Choroid plexus epithelial cell (primary cell): ENCODE results near the gene ZC3H7B.

Source experiments
- DNase-seq: peaks from one replicate; pipeline ENCODE4 v3.0.0-alpha.2; 2010; ENCODE audit warnings: low read depth
- H3K4me3 ChIP-seq: 2 replicates; pipeline ENCODE4 v1.5.1; 2011; ENCODE audit warnings: low read depth, mild to moderate bottlenecking, control low read depth, low read length, moderate library complexity
- TF ChIP-seq, protein P1 (sequence below): conservative IDR thresholded peaks from 2 replicates; pipeline ENCODE4 v1.5.1; 2011; ENCODE audit warnings: low read depth, mild to moderate bottlenecking, control low read depth, inconsistent platforms, low read length, moderate library complexity

Gene ZC3H7B

DNA sequence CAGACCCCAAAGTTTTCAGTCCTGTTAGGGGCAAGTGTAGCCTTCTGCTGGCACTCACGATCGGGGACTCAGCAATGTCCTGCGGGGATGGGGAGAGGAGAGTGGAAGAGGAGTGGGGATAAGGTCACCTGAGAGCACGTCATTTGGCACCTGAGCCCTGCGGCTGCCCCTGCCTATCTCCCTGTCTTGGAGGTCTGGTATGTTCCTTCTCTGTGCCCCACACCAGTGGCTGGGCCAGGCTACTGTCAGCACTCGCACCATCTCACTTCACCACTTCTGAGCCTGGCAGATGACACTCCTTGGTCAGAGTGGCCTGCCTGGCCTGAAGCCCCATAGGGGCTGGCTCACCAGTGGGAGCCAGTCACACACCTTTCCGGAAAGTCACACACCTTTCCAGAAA is 40.5 kb upstream of the ZC3H7B start:
- DNase-seq = no peak
- TF ChIP-seq, protein P1, sequence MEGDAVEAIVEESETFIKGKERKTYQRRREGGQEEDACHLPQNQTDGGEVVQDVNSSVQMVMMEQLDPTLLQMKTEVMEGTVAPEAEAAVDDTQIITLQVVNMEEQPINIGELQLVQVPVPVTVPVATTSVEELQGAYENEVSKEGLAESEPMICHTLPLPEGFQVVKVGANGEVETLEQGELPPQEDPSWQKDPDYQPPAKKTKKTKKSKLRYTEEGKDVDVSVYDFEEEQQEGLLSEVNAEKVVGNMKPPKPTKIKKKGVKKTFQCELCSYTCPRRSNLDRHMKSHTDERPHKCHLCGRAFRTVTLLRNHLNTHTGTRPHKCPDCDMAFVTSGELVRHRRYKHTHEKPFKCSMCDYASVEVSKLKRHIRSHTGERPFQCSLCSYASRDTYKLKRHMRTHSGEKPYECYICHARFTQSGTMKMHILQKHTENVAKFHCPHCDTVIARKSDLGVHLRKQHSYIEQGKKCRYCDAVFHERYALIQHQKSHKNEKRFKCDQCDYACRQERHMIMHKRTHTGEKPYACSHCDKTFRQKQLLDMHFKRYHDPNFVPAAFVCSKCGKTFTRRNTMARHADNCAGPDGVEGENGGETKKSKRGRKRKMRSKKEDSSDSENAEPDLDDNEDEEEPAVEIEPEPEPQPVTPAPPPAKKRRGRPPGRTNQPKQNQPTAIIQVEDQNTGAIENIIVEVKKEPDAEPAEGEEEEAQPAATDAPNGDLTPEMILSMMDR = no peak

DNA sequence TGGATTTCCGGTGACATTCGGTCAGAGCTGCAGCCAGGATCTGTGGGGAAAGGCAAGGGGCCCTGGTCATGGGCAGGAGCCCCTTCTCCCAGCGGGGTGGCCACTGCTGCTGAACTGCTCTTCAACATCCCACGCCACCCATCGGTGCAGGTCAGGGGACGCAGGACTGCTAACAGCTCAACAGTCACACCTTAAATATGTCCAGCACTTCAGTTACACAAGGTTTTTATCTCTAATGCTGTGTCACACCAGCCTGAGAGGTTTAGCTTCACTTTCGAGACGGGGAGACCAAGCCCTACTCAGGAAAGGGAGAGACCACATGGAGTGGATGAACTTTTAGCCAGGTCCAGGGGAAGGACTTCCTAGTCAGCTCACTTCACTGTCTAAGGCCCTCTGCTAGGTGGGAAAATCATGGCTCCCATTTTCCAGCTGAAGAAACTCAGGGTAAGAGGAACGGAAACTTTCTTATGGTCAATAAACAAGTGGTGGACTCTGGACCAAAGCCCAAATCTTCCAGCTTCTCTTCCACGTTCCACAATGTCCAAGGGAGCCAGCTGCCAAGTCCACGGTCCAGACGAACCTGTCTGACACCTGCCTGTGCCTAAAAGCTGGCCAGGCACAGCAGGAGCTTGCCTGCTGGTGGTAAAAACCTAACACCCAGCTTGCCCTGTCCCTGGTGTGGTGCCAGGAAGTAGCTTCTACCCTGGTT is 39.6 kb upstream of the ZC3H7B start:
- H3K4me3 ChIP-seq = no peak overlapping the region
- DNase-seq = peak; percentile 35
- TF ChIP-seq, protein P1 = no peak

More for the DNA sequence above, 40.5 kb upstream of the ZC3H7B start:
- no peak overlapping the region for H3K4me3 ChIP-seq

DNA sequence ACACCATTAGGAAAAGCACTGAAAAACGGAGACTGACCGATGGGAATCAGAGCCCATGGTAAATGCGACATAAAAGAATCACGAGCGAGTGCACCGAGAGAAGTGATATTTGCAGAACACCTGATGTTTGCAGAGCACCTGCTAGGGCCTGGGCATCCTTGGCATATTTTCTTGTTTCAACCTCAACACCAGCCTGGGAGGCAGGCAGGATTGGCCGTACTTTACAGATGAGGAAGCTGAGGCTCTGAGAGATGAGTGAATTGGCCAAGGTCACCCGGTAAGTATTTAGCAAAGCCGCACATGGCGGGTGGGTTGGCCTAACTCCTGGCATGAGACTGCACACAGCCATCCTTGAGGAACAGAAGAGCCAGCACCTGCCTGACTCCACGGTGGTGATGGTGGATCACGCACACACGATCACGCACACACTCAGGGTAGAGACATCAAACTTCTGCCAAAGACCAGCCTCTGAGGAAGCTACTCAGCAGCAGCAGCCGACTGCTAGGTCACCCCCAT is 39.0 kb upstream of the ZC3H7B start:
- no peak overlapping the region for H3K4me3 ChIP-seq
- TF ChIP-seq, protein P1 = no peak
- no peak for DNase-seq

DNA sequence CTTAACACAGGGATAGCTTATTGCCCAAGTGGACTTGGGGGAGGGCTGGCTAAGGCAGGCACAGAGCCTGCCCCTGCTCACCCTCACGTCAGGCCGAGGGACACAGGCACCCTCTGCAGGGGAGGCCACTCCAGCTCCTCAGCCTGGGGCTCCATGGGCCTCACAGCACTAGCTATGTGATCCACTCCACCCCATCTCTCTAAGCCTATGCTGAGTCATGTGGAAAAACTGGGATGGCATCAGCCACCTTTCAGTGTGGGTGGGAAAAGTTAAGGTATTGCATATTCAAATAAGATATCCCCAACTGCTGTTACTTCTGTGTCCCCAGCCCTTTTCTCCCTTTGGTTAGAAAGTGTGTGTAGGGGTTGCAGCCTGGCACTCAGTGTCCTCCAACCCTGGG is 37.6 kb upstream of the ZC3H7B start:
- DNase-seq = no peak
- TF ChIP-seq, protein P1 = no peak
- H3K4me3 ChIP-seq = no peak overlapping the region

DNA sequence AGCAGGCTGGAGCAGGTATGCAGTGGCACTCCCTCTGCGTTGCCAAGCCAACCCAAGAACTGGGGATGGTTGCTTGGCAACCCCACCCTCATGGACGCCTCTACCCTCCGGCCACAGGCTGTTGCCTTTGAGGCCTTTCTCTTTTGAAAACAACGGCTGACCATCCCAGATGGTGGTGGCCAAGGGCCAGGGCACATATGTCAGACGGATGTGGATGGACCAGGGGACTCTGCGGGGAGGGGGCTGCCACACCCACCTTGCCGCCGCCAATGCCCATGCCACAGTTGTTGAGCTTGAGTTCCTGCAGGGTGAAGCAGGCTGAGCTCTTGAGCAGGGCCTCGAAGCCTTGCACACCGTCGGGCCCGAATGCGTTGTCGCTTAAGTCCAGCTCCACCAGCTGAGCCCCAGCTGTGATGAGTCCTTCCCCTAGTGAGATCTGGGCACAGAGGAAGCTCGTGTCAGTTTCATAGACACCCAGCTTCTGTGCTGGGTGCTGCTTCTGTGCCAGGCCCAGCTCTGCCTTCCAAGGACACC is 36.9 kb upstream of the ZC3H7B start:
- TF ChIP-seq, protein P1 = no peak
- DNase-seq = no peak
- H3K4me3 ChIP-seq = no peak overlapping the region

DNA sequence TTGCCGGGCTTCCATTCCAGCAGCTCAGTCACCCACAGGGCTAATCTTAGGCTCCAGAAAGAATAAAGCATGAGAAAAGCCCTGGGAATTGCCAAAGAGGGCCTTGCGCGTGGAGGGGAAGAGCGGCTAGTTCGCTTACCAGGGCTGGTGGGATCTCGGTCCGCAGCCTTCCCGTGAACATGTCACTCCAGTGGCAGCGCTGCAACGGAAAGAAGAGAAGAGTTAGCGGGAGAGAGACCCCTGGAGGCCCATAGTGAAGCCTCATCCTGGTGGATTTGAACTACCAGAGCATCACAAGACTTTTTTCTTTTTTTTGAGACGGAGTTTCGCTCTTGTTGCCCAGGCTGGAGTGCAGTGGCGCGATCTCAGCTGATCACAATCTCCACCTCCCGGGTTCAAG is 33.4 kb upstream of the ZC3H7B start:
- TF ChIP-seq, protein P1 = no peak
- DNase-seq = no peak
- H3K4me3 ChIP-seq = no peak overlapping the region

DNA sequence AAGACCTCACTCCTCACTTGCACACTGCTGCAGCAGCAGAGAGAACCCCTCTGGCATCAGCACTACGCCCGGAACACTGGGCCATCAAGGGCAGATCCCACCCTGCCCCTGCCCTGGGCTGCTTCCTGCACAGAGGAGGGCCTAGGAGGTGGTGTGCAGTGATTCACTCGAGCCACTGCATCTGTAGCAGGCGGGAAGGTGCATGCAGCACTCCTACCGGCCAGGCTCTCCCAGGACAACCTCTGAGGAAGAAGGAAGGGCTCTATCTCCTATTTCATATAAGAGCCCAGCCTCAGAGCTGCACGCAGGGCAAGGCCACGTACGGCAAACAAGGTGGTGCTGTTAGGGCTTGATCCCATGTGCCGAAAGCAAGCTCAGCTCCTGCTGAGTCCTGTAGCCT is 29.5 kb upstream of the ZC3H7B start:
- no peak overlapping the region for H3K4me3 ChIP-seq
- TF ChIP-seq, protein P1 = no peak
- no peak for DNase-seq
